ENCODE measurements around the gene FAM181A. TPM values are rescaled to one million over a fixed set of nuclear protein-coding genes. Genes with fewer than 3 reads are reported as not detected.

Gene FAM181A
- total RNA-seq (2014; rRNA removed; shearing (Covaris generic); ENCODE audit: low replicate concordance) = not detected in 2 replicates

GRCh38 chr14:93926873-93927799 is at the start of gene FAM181A:
TSS of gene FAM181A (plus strand) at chr14:93927344. CDS start at chr14:93928286, 942 bp downstream.
- in situ Hi-C loops (cut with HindIII; ENCODE audit: low pct_unique_long_range_greater_than_20kb, low sequenced_read_pairs) = no loop called here
- DNase-seq (ENCODE audit: low read depth) = no peak

GRCh38 chr14:93878212-93878611 is 48.9 kb upstream of the FAM181A start:
- in situ Hi-C loops (cut with HindIII; ENCODE audit: low pct_unique_long_range_greater_than_20kb, low sequenced_read_pairs) = no loop called here

GRCh38 chr14:93878871-93879270 is 48.3 kb upstream of the FAM181A start:
- DNase-seq (ENCODE audit: low read depth) = no peak
- in situ Hi-C loops (cut with HindIII; ENCODE audit: low pct_unique_long_range_greater_than_20kb, low sequenced_read_pairs) = no loop called here

More at GRCh38 chr14:93878212-93878611, 48.9 kb upstream of the FAM181A start:
- no peak for DNase-seq (ENCODE audit: low read depth)

- no peak for DNase-seq (ENCODE audit: low read depth)
- in situ Hi-C loops (cut with HindIII; ENCODE audit: low pct_unique_long_range_greater_than_20kb, low sequenced_read_pairs) = no loop called here
These were observed 47.7 kb upstream of the FAM181A start for GRCh38 chr14:93879362-93879983.

GRCh38 chr14:93880021-93880820 is 46.9 kb upstream of the FAM181A start:
- in situ Hi-C loops (cut with HindIII; ENCODE audit: low pct_unique_long_range_greater_than_20kb, low sequenced_read_pairs) = no loop called here
- DNase-seq (ENCODE audit: low read depth) = no peak

GRCh38 chr14:93884950-93885349 is 42.2 kb upstream of the FAM181A start:
- in situ Hi-C loops (cut with HindIII; ENCODE audit: low pct_unique_long_range_greater_than_20kb, low sequenced_read_pairs) = no loop called here
- DNase-seq (ENCODE audit: low read depth) = no peak

- no peak for DNase-seq (ENCODE audit: low read depth)
- in situ Hi-C loops (cut with HindIII; ENCODE audit: low pct_unique_long_range_greater_than_20kb, low sequenced_read_pairs) = no loop called here
These were observed 38.1 kb upstream of the FAM181A start for GRCh38 chr14:93888995-93889394.

- DNase-seq (ENCODE audit: low read depth) = no peak
- in situ Hi-C loops (cut with HindIII; ENCODE audit: low pct_unique_long_range_greater_than_20kb, low sequenced_read_pairs) = no loop called here
These were observed 37.2 kb upstream of the FAM181A start for GRCh38 chr14:93889739-93890483.

- in situ Hi-C loops (cut with HindIII; ENCODE audit: low pct_unique_long_range_greater_than_20kb, low sequenced_read_pairs) = no loop called here
- no peak for DNase-seq (ENCODE audit: low read depth)
These were observed 35.2 kb upstream of the FAM181A start for GRCh38 chr14:93891756-93892504.

- in situ Hi-C loops (cut with HindIII; ENCODE audit: low pct_unique_long_range_greater_than_20kb, low sequenced_read_pairs) = no loop called here
- DNase-seq (ENCODE audit: low read depth) = no peak
These were observed 34.7 kb upstream of the FAM181A start for GRCh38 chr14:93892505-93892839.

- in situ Hi-C loops (cut with HindIII; ENCODE audit: low pct_unique_long_range_greater_than_20kb, low sequenced_read_pairs) = no loop called here
- peak; percentile 21 for DNase-seq (ENCODE audit: low read depth)
These were observed 34.1 kb upstream of the FAM181A start for GRCh38 chr14:93892923-93893558.

GRCh38 chr14:93893661-93894261 is 33.4 kb upstream of the FAM181A start:
- in situ Hi-C loops (cut with HindIII; ENCODE audit: low pct_unique_long_range_greater_than_20kb, low sequenced_read_pairs) = no loop called here
- DNase-seq (ENCODE audit: low read depth) = no peak

GRCh38 chr14:93895023-93895604 is 32.0 kb upstream of the FAM181A start:
- no peak for DNase-seq (ENCODE audit: low read depth)
- in situ Hi-C loops (cut with HindIII; ENCODE audit: low pct_unique_long_range_greater_than_20kb, low sequenced_read_pairs) = no loop called here

GRCh38 chr14:93897476-93897845 is 29.7 kb upstream of the FAM181A start:
- in situ Hi-C loops (cut with HindIII; ENCODE audit: low pct_unique_long_range_greater_than_20kb, low sequenced_read_pairs) = no loop called here
- DNase-seq (ENCODE audit: low read depth) = no peak

- in situ Hi-C loops (cut with HindIII; ENCODE audit: low pct_unique_long_range_greater_than_20kb, low sequenced_read_pairs) = no loop called here
- no peak for DNase-seq (ENCODE audit: low read depth)
These were observed 29.0 kb upstream of the FAM181A start for GRCh38 chr14:93898081-93898611.

GRCh38 chr14:93898731-93899130 is 28.4 kb upstream of the FAM181A start:
- in situ Hi-C loops (cut with HindIII; ENCODE audit: low pct_unique_long_range_greater_than_20kb, low sequenced_read_pairs) = no loop called here
- no peak for DNase-seq (ENCODE audit: low read depth)
